ENCODE data around the gene PRG2. TPM values are rescaled to one million over a fixed set of nuclear protein-coding genes. Genes with fewer than 3 reads are reported as not detected.

Gene PRG2
- total RNA-seq, 1 donor from 2014 or later: not detected

GRCh38 chr11:57399972-57400578 is 9.6 kb upstream of the PRG2 start:
- H3K9me3 ChIP-seq: no peaks in the 10 kb centered on the region
- H3K4me1 ChIP-seq: no peaks in the 10 kb centered on the region
- H3K27me3 ChIP-seq (ENCODE audit: low read depth): no peaks in the 10 kb centered on the region
- no peaks in the 10 kb centered on the region for H3K36me3 ChIP-seq
- H3K4me3 ChIP-seq: no peak overlapping the region
- H3K27ac ChIP-seq: no peak overlapping the region
- ATAC-seq (no peak), DNase-seq (no peak)
- intact Hi-C loops (cut with DNase I): no loop called here
- TF ChIP-seq CTCF (IDR thresholded peaks at IDR 0.05): no peak

DNA sequence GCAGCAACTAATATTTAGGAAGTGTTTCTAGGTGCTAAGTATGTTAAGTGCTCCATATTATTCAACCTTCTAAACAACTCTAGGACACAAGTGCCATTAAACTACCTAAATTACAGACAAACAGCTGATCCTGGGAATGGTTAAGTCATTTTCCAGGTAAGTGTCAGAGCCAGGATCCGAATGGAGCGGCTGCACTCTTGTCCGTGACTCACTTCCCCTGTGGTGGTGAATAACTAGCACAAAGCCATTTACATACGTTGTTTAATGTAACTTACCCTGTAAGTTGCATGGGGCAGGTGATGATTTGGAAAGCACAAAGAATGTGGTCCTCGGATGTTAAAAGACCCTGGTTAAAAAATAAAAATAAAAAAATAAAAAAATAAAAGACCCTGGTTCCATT is 8.8 kb upstream of the PRG2 start:
- no peaks in the 10 kb centered on the region for H3K36me3 ChIP-seq
- no peak overlapping the region for H3K4me3 ChIP-seq
- ATAC-seq (no peak), DNase-seq (no peak)
- H3K27me3 ChIP-seq (ENCODE audit: low read depth): no peaks in the 10 kb centered on the region
- H3K9me3 ChIP-seq: no peaks in the 10 kb centered on the region
- intact Hi-C loops (cut with DNase I): no loop called here
- H3K27ac ChIP-seq: no peak overlapping the region
- TF ChIP-seq CTCF (IDR thresholded peaks at IDR 0.05): no peak
- H3K4me1 ChIP-seq: no peaks in the 10 kb centered on the region

DNA sequence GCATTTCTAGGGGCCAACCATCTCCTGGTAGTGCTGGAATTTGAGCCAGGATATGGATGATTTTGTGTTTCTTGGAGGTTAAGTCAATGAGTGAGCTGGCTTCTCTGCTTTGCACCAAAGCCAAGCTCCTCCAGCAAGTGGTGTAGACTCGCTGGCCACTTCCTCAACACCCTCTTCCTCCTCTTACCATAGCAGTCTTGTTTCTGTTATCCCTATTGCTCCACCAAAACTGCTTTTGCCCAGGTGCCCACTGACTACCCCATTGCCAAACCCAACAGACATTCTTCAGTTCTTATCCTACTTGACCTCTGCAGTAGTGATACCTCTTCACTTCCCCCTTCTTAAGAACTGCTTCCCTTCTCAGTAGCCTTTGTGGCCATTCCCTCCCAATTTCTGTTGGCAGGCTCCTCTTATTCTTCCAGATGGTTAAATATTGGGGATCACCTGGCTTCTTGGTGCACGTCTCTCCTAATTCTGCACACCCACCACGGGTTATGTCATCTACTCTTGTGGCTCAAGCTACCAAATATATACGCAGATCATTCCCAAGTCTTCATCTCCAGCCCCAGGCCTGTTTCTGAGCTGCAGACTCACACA is 7.0 kb upstream of the PRG2 start:
- Histone ChIP-seq H3K4me1 (no peaks in the 10 kb centered on the region), H3K9me3 (no peaks in the 10 kb centered on the region), H3K36me3 (no peaks in the 10 kb centered on the region), H3K27me3 (ENCODE audit: low read depth) (no peaks in the 10 kb centered on the region), H3K27ac (no peak overlapping the region), H3K4me3 (no peak overlapping the region)
- no peak for DNase-seq
- TF ChIP-seq CTCF (IDR thresholded peaks at IDR 0.05): no peak
- intact Hi-C loops (cut with DNase I): no loop called here
- no peak for ATAC-seq

GRCh38 chr11:57396744-57397143 is 6.3 kb upstream of the PRG2 start:
- no peaks in the 10 kb centered on the region for H3K27me3 ChIP-seq (ENCODE audit: low read depth)
- intact Hi-C loops (cut with DNase I): no loop called here

GRCh38 chr11:57395905-57396623 is 5.6 kb upstream of the PRG2 start:
- H3K4me1 ChIP-seq: no peaks in the 10 kb centered on the region
- no peak overlapping the region for H3K4me3 ChIP-seq
- TF ChIP-seq CTCF (IDR thresholded peaks at IDR 0.05): no peak
- no peak overlapping the region for H3K27ac ChIP-seq
- no peaks in the 10 kb centered on the region for H3K9me3 ChIP-seq
- intact Hi-C loops (cut with DNase I): no loop called here
- no peaks in the 10 kb centered on the region for H3K27me3 ChIP-seq (ENCODE audit: low read depth)
- ATAC-seq (no peak), DNase-seq (no peak)
- H3K36me3 ChIP-seq: no peaks in the 10 kb centered on the region

More at GRCh38 chr11:57396744-57397143, 6.3 kb upstream of the PRG2 start:
- H3K36me3 ChIP-seq: no peaks in the 10 kb centered on the region
- ATAC-seq (no peak), DNase-seq (no peak)
- H3K9me3 ChIP-seq: no peaks in the 10 kb centered on the region
- no peak overlapping the region for H3K27ac ChIP-seq
- H3K4me3 ChIP-seq: no peak overlapping the region
- no peak for TF ChIP-seq CTCF (IDR thresholded peaks at IDR 0.05)
- no peaks in the 10 kb centered on the region for H3K4me1 ChIP-seq
